ENCODE data around the gene SENP8.

SENP8 gene

GRCh38 chr15:72135719-72136118 lies 17.5 kb downstream of the SENP8 start:
- TF ChIP-seq TOX (CRISPR knock-in tag; IDR thresholded peaks at IDR 0.05; ENCODE audit: borderline replicate concordance) (no peak), ZNF565 (CRISPR knock-in tag; conservative IDR thresholded peaks at IDR 0.05; ENCODE audit: low read depth) (no peak), ARNTL (CRISPR knock-in tag; IDR thresholded peaks at IDR 0.05; ENCODE audit: borderline replicate concordance, low read depth) (no peak), ISL1 (CRISPR knock-in tag; IDR thresholded peaks at IDR 0.05) (no peak), TSHZ2 (CRISPR knock-in tag; IDR thresholded peaks at IDR 0.05) (no peak), POU6F1 (CRISPR knock-in tag; IDR thresholded peaks at IDR 0.05; ENCODE audit: borderline replicate concordance, low read depth) (no peak), ESRRG (CRISPR knock-in tag; IDR thresholded peaks at IDR 0.05) (no peak), ZFP30 (CRISPR knock-in tag; IDR thresholded peaks at IDR 0.05) (no peak), BACH2 (CRISPR knock-in tag; IDR thresholded peaks at IDR 0.05; ENCODE audit: borderline replicate concordance) (no peak), OSR1 (CRISPR knock-in tag; IDR thresholded peaks at IDR 0.05) (no peak), SNAI2 (CRISPR knock-in tag; IDR thresholded peaks at IDR 0.05) (no peak), CSRNP3 (CRISPR knock-in tag; IDR thresholded peaks at IDR 0.05) (no peak), PATZ1 (CRISPR knock-in tag; IDR thresholded peaks at IDR 0.05; ENCODE audit: borderline replicate concordance) (no peak), PPARA (CRISPR knock-in tag; IDR thresholded peaks at IDR 0.05; ENCODE audit: borderline replicate concordance) (no peak), ZNF8 (CRISPR knock-in tag; IDR thresholded peaks at IDR 0.05) (no peak), ZC3H10 (CRISPR knock-in tag; IDR thresholded peaks at IDR 0.05) (no peak)
- no peak for ATAC-seq

GRCh38 chr15:72136170-72137051 lies 18.2 kb downstream of the SENP8 start:
- no peak for ATAC-seq
- TF ChIP-seq TCF4 (CRISPR knock-in tag; IDR thresholded peaks at IDR 0.05; ENCODE audit: borderline replicate concordance) (no peak), TSHZ2 (CRISPR knock-in tag; IDR thresholded peaks at IDR 0.05) (no peak), ZFP30 (CRISPR knock-in tag; IDR thresholded peaks at IDR 0.05) (no peak), GLIS3 (CRISPR knock-in tag; IDR thresholded peaks at IDR 0.05) (no peak), ESRRG (CRISPR knock-in tag; IDR thresholded peaks at IDR 0.05) (no peak), BACH2 (CRISPR knock-in tag; IDR thresholded peaks at IDR 0.05; ENCODE audit: borderline replicate concordance) (no peak), ZNF70 (CRISPR knock-in tag; IDR thresholded peaks at IDR 0.05) (no peak)
